ENCODE results near the gene SLC39A11. TPM values are rescaled to one million over a fixed set of nuclear protein-coding genes. Genes with fewer than 3 reads are reported as not detected.
"Not testable (repeated sequence)": the region's sequence is repeated elsewhere in the genome, so short reads cannot be mapped to it uniquely, and the experiment has no call there.

SLC39A11 gene
- total RNA-seq, 1 donor from 2014 or later: 34.8 TPM

DNA sequence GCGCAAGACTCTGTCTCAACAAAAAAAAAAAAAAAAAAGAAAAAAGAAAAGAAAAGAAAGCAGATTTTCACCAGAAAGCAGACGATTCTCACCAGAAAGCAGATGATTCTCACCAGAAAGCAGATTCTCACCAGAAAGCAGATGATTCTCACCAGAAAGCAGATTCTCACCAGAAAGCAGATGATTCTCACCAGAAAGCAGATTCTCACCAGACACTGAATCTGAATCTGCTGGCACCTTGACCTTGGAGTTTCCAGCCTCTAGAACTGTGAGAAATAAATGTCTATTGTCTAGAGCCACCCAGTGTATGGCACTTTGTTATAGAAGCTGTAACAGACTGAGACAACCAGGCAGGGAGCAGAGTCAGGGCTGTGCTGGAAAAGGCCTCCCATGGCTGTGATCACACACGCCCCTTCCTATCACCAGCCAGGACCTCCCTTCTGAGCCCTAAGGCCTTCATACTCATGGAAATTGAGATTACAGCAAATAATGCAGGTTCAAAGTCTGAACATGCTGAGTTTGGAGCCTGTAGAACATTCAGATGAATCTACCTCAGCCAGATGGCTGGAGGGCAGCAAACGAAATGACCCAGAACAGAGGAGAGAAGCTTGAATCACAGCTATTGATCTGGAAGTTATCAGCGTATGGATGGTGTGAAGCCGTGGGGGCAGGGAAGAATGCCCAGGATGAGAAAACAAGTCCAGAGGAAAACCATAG, 309.3 kb downstream of the SLC39A11 start:
- Mint-ChIP-seq H3K27ac (no peak overlapping the region), H3K4me1 (no peaks in the 10 kb centered on the region), H3K4me3 (no peak overlapping the region), H3K36me3 (ENCODE audit: low read depth) (peaks cover 5% of the 10 kb centered on the region), H3K27me3 (no peaks in the 10 kb centered on the region), H3K9me3 (no peaks in the 10 kb centered on the region)
- DNase-seq (no peak), ATAC-seq (ENCODE audit: low read depth) (no peak)
- ChIA-PET CTCF (no interaction called here), POLR2A (no interaction called here)
- TF ChIP-seq, protein P1, sequence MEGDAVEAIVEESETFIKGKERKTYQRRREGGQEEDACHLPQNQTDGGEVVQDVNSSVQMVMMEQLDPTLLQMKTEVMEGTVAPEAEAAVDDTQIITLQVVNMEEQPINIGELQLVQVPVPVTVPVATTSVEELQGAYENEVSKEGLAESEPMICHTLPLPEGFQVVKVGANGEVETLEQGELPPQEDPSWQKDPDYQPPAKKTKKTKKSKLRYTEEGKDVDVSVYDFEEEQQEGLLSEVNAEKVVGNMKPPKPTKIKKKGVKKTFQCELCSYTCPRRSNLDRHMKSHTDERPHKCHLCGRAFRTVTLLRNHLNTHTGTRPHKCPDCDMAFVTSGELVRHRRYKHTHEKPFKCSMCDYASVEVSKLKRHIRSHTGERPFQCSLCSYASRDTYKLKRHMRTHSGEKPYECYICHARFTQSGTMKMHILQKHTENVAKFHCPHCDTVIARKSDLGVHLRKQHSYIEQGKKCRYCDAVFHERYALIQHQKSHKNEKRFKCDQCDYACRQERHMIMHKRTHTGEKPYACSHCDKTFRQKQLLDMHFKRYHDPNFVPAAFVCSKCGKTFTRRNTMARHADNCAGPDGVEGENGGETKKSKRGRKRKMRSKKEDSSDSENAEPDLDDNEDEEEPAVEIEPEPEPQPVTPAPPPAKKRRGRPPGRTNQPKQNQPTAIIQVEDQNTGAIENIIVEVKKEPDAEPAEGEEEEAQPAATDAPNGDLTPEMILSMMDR (IDR thresholded peaks at IDR 0.05): no peak
- intact Hi-C loops (cut with micrococcal nuclease): no loop called here

DNA sequence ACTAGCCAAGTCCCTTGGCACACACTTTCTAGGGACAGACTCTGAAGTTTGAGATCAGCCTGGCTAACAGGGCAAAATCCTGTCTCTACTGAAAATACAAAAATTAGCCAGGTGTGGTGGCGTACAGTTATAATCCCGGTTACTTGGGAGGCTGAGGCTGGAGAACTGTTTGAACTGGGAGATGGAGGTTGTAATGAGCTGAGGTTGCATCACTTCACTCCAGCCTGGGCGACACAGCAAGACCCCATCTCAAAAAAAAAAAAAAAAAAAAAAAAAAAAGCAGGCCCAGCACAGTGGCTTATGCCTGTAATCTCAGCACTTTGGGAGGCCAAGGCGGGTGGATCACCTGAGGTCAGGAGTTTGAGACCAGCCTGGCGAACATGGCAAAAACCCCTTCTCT, 310.1 kb downstream of the SLC39A11 start:
- POLR2A ChIA-PET; H3K4me1 Mint-ChIP-seq; H3K36me3 Mint-ChIP-seq (ENCODE audit: low read depth); intact Hi-C loops (cut with micrococcal nuclease); H3K27ac Mint-ChIP-seq; CTCF ChIA-PET; H3K9me3 Mint-ChIP-seq; ATAC-seq (ENCODE audit: low read depth); DNase-seq; H3K27me3 Mint-ChIP-seq; H3K4me3 Mint-ChIP-seq: not testable (repeated sequence)

DNA sequence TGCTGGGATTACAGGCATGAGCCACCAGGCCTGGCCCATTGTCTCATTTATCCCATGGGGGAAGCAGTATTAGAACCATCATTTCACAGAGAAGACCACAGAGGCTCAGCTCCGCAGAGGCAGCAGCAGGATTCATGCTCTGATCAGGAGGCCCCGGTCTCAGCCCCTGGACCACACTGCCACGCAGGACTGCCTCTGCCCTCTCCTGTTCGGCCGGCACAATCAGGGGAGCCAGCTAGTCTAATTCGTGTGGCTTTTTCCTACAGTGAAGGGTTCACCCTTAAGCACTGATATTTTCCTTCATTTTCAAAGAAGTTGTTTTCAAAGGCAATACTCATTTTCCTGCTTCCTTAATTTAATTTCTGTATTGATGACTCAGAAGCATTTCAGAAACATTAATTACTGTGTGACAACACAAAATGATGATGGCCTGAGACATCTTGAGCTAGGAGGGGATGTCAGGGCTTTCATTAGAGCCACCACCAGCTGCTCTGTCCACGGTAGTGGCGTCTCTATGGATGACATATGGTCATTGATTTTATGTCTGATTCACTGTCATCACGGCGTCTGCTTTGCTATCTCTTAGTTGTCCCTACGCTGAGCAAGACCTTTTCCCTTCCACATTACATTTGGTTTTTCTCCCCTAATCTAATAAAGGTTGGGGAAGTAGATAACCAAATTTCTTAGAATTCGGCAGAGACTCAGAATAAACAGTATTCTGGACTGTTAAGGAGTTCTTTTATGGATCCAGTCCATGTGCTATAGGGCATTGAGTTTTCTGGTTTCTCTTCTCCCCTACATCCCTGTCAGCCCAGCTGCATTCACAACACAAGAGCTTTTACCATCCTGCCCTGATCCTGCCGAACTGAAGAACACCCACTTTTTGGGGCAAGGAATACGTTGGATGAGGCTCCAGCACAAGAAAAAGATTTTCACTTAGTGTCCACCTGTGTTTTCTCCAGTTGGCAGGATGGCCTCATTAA, 314.0 kb downstream of the SLC39A11 start:
- TF ChIP-seq, protein P1 (IDR thresholded peaks at IDR 0.05): no peak
- intact Hi-C loops (cut with micrococcal nuclease): no loop called here
- ChIA-PET CTCF (no interaction called here), POLR2A (no interaction called here)
- peaks cover 7% of the 10 kb centered on the region for H3K36me3 Mint-ChIP-seq (ENCODE audit: low read depth)
- H3K4me3 Mint-ChIP-seq: no peak overlapping the region
- no peak for ATAC-seq (ENCODE audit: low read depth)
- H3K4me1 Mint-ChIP-seq: no peaks in the 10 kb centered on the region
- no peaks in the 10 kb centered on the region for H3K27me3 Mint-ChIP-seq
- H3K9me3 Mint-ChIP-seq: no peaks in the 10 kb centered on the region
- no peak overlapping the region for H3K27ac Mint-ChIP-seq
- no peak for DNase-seq

DNA sequence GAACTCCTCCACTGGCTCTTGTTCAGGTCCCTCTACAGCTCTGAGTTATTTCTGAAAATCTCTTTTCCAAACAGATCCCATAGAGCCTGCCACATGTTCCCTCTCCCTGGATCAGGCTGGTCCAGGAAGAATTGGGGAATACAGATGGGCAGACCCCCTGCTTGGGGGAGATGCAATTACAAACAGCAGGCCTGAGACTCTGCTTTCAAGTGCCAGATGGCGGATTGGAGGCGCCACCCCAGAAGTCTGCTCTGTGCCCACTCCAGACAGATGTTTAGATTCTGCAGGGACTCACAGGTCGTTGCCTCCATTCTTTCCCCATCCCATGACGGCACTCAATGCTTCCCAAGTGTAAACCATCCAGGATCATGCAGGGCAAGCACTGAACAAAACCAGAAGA, 316.6 kb downstream of the SLC39A11 start:
- peaks cover 12% of the 10 kb centered on the region for H3K36me3 Mint-ChIP-seq (ENCODE audit: low read depth)
- H3K27ac Mint-ChIP-seq: no peak overlapping the region
- ATAC-seq (ENCODE audit: low read depth): no peak
- H3K4me1 Mint-ChIP-seq: peaks cover 3% of the 10 kb centered on the region
- intact Hi-C loops (cut with micrococcal nuclease): no loop called here
- H3K27me3 Mint-ChIP-seq: no peaks in the 10 kb centered on the region
- no peaks in the 10 kb centered on the region for H3K9me3 Mint-ChIP-seq
- no peak overlapping the region for H3K4me3 Mint-ChIP-seq
- no peak for DNase-seq
- ChIA-PET CTCF (no interaction called here), POLR2A (no interaction called here)
- TF ChIP-seq, protein P1 (IDR thresholded peaks at IDR 0.05): no peak

DNA sequence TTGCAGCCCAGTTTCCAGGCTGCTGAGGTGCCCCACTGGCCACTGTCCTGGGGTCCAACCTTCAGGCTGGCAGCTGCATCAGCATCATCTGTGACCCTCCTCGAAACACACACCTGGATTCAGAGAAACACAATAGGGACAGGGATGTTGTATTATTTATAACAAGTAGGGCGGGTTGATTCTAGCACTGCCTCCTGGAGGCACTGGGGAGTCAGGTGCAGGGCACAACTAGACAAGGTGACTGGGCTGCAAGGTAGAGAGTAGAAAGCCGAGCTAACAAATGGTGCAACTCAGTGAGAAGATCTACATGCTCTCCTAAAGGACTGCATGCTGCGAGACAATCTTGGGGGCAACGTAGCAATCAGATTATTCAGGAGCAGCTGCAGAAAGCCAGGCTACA, 317.3 kb downstream of the SLC39A11 start:
- H3K27me3 Mint-ChIP-seq: no peaks in the 10 kb centered on the region
- peaks cover 2% of the 10 kb centered on the region for H3K9me3 Mint-ChIP-seq
- DNase-seq (no peak), ATAC-seq (ENCODE audit: low read depth) (no peak)
- H3K36me3 Mint-ChIP-seq (ENCODE audit: low read depth): peaks cover 15% of the 10 kb centered on the region
- no peak overlapping the region for H3K27ac Mint-ChIP-seq
- TF ChIP-seq, protein P1 (IDR thresholded peaks at IDR 0.05): no peak
- ChIA-PET POLR2A (no interaction called here), CTCF (no interaction called here)
- H3K4me1 Mint-ChIP-seq: peaks cover 3% of the 10 kb centered on the region
- intact Hi-C loops (cut with micrococcal nuclease): no loop called here
- no peak overlapping the region for H3K4me3 Mint-ChIP-seq
